K562 (cell line): ENCODE measurements around the gene SH2D3A.

Source experiments
- CHD2 ChIP-seq: IDR thresholded peaks from 2 replicates; pipeline ENCODE4 v1.6.1; 2011; ENCODE audit warnings: low read depth, low read length
- TEAD4 ChIP-seq, 2 experiments: sonication (generic) in 1 of 2; formaldehyde crosslinking in 1 of 2; IDR thresholded peaks; 2 replicates each; pipeline versions ENCODE4 v1.6.1 to v1.8.0; 2012 to 2022; ENCODE audit warnings: borderline replicate concordance in 1 of 2, inconsistent platforms in 1 of 2, low read length in 1 of 2, mild to moderate bottlenecking in 1 of 2, missing genetic modification reagents in 1 of 2
- ZBTB33 ChIP-seq: sonication (generic); formaldehyde crosslinking; IDR thresholded peaks from 2 replicates; pipeline ENCODE4 v1.8.1; 2023; ENCODE audit warnings: mild to moderate bottlenecking, missing genetic modification reagents
- TF ChIP-seq, protein P1 (sequence below): sonication (generic); formaldehyde crosslinking; IDR thresholded peaks from 2 replicates; pipeline ENCODE4 v1.8.0; 2022; ENCODE audit warnings: mild to moderate bottlenecking, missing genetic modification reagents

- TF ChIP-seq CHD2 = no peak
- TF ChIP-seq ZBTB33 (CRISPR knock-in tag) = no peak
- no peak for TF ChIP-seq TEAD4 (IDR thresholded peaks at IDR 0.05; ENCODE audit: low read length)
- no peak for TF ChIP-seq TEAD4 (CRISPR knock-in tag; IDR thresholded peaks at IDR 0.05; ENCODE audit: borderline replicate concordance)
- TF ChIP-seq, protein P1, sequence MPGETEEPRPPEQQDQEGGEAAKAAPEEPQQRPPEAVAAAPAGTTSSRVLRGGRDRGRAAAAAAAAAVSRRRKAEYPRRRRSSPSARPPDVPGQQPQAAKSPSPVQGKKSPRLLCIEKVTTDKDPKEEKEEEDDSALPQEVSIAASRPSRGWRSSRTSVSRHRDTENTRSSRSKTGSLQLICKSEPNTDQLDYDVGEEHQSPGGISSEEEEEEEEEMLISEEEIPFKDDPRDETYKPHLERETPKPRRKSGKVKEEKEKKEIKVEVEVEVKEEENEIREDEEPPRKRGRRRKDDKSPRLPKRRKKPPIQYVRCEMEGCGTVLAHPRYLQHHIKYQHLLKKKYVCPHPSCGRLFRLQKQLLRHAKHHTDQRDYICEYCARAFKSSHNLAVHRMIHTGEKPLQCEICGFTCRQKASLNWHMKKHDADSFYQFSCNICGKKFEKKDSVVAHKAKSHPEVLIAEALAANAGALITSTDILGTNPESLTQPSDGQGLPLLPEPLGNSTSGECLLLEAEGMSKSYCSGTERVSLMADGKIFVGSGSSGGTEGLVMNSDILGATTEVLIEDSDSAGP (CRISPR knock-in tag) = no peak
Measured at GRCh38 chr19:6761053-6761676, 6.1 kb downstream of the SH2D3A start.
